Measurements from ENCODE around the gene UGT1A10.
"Not testable (repeated sequence)": the region's sequence is repeated elsewhere in the genome, so short reads cannot be mapped to it uniquely, and the experiment has no call there.

Gene UGT1A10

DNA sequence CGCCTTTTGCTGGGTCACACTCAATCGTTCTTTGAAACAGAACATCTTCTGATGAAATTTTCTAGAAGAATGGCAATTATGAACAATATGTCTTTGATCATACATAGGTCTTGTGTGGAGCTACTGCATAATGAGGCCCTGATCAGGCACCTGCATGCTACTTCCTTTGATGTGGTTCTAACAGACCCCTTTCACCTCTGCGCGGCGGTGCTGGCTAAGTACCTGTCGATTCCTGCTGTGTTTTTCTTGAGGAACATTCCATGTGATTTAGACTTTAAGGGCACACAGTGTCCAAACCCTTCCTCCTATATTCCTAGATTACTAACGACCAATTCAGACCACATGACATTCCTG lies 77.0 kb downstream of the UGT1A10 start:
- FAIRE-seq (no peak), DNase-seq (ENCODE audit: insufficient read length, low spot score) (no peak)
- TF ChIP-seq, protein P1, sequence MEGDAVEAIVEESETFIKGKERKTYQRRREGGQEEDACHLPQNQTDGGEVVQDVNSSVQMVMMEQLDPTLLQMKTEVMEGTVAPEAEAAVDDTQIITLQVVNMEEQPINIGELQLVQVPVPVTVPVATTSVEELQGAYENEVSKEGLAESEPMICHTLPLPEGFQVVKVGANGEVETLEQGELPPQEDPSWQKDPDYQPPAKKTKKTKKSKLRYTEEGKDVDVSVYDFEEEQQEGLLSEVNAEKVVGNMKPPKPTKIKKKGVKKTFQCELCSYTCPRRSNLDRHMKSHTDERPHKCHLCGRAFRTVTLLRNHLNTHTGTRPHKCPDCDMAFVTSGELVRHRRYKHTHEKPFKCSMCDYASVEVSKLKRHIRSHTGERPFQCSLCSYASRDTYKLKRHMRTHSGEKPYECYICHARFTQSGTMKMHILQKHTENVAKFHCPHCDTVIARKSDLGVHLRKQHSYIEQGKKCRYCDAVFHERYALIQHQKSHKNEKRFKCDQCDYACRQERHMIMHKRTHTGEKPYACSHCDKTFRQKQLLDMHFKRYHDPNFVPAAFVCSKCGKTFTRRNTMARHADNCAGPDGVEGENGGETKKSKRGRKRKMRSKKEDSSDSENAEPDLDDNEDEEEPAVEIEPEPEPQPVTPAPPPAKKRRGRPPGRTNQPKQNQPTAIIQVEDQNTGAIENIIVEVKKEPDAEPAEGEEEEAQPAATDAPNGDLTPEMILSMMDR (IDR thresholded peaks at IDR 0.05; ENCODE audit: insufficient read depth, missing control alignments) = no peak

DNA sequence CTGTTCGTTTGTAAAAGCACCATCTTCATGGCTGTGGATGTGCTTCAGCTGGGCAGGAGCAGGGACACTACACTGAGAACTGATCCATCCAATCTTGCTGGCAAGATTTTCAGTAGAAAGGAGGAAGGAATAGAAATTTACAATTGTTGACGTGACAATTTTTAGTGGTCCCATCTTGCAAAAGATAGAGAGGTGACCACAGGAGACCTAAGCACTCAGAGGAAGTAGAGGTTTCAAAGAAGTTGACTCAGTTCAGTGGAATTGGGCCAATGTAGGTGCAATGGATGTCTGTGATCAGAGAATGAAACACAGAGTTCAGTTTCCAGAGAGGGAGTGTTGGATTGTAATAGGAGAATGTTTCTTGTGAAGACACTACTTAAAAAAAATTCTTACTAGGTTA lies 77.9 kb downstream of the UGT1A10 start:
- FAIRE-seq (no peak), DNase-seq (ENCODE audit: insufficient read length, low spot score) (no peak)
- TF ChIP-seq, protein P1 (IDR thresholded peaks at IDR 0.05; ENCODE audit: insufficient read depth, missing control alignments) = no peak

DNA sequence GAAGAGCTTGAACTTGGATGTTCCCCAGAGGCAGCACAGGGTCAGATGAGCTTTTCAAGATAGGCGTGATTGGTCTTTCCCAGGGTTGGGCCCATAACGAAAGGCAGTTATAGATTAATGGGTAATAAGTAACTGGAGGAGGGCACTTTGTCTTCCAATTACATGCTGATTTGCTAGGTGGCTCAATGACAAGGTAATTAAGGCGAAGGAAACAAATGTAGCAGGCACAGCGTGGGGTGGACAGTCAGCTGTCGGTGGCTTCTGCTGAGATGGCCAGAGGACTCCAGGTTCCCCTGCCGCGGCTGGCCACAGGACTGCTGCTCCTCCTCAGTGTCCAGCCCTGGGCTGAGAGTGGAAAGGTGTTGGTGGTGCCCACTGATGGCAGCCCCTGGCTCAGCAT lies 82.3 kb downstream of the UGT1A10 start, which contains the start of gene UGT1A4:
UGT1A4 (plus strand) TSS at position 185 of the 400 bp plus-strand sequence; CDS start at position 270, 85 bp downstream.
- TF ChIP-seq, protein P1 (IDR thresholded peaks at IDR 0.05; ENCODE audit: insufficient read depth, missing control alignments) = no peak
- no peak for FAIRE-seq
- DNase-seq (ENCODE audit: insufficient read length, low spot score) = no peak

DNA sequence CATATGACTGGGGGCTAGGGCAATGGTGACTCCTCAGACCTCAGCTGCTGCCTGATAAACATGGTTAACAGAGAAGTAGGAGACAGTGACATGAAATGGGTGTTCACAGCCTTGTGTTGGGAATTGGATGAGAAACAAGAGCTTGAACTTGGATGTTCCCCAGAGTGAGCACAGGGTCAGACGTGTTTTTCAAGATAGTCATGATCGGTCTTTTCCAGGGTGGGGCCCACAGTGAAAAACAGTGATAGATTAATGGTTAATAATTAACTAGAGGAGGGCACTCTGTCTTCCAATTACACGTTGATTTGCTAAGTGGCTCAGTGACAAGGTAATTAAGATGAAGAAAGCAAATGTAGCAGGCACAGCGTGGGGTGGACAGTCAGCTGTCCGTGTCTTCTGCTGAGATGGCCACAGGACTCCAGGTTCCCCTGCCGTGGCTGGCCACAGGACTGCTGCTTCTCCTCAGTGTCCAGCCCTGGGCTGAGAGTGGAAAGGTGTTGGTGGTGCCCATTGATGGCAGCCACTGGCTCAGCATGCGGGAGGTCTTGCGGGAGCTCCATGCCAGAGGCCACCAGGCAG lies 92.6 kb downstream of the UGT1A10 start, which contains the start of gene UGT1A3:
UGT1A3 (plus strand) TSS at position 320 of the 579 bp plus-strand sequence; CDS start at position 405, 85 bp downstream.
- TF ChIP-seq, protein P1 (IDR thresholded peaks at IDR 0.05; ENCODE audit: insufficient read depth, missing control alignments) = no peak
- FAIRE-seq (no peak), DNase-seq (ENCODE audit: insufficient read length, low spot score) (no peak)

DNA sequence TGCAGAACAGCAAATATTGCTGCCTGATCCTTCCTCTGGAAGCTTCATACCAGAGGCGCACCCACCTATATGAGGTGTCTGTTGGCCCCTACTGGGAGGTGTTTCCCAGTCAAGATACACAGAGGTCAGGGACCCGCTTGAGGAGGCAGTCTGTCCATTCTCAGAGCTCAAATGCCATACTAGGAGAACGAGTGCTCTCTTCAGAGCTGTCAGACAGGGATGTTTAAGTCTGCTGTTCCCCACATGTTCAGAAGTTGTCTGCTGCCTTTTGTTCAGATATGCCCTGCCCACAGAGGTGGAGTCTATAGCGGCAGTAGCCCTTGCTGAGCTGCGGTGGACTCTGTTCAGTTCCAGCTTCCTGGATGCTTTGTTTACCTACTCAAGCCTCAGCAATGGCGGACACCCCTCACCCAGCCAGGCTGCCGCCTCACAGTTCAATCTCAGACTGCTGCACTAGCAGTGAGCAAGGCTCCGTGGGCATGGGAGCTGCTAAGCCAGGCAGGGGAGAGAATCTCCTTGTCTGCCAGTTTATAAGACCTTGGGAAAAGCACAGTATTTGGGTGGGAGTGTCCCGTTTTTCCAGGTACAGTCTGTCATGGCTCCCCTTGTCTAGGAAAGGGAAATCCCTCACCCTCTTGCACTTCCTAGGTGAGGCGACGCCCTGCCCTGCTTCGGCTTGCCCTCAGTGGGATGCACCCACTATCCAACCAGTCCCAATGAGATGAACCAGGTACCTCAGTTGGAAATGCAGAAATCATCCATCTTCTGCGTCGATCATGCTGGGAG lies 100.8 kb downstream of the UGT1A10 start:
- not testable (repeated sequence) for DNase-seq (ENCODE audit: insufficient read length, low spot score); FAIRE-seq

DNA sequence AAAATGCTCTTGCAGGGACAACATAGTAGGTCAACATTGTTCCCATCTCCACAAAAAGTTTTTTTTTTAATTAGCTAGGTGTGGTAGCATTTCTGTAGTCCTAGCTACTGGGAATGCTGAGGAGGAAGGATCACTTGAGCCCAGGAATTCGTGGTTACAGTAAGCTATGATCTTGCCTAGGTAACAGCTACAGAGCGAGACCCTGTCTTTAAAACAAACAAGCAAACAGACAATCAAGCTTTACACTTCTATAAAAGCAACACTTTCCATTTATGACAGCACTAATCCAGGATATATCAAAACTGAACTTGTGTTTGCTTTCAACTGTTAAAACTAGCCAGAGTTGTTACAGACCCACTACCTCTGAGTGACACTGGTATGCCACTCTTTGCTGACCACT lies 104.6 kb downstream of the UGT1A10 start:
- no peak for FAIRE-seq
- TF ChIP-seq, protein P1 (IDR thresholded peaks at IDR 0.05; ENCODE audit: insufficient read depth, missing control alignments) = no peak

DNA sequence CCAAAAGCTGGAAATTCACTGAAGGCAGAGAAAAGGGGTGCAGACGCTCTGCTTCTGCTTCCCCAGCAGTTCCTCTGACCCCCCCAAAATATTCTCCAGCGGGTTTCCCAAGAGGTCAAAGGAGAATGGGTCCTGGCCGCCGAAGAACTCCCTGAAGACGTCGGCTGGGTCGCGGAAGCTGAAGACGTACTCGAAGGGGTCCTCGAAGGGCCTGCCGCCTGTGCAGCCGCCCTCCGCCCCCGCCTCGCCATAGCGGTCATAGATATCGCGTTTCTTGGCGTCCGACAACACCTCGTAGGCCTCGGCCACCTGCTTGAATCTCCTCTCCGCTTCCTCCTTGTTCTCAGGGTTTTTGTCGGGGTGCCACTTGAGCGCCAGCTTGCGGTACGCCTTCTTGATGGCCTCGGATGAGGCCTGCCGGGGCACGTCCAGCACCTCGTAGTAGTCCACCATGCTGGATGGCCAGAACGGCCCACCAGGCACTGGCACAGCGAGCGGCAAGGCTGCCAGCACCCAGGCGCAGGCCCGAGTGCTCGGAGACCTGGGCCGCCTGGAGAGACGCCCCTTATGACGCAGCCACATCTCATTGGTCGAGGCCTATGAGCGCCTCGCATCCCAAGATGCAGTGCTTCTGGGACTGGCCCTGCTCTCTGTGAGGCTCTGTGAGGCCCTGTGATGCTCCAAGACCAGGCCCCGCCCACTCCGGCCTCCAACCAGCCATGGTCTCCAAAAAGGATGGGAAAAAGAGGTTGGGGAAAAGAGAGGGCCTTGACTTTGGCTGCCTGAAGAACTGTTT lies 107.4 kb downstream of the UGT1A10 start:
- TF ChIP-seq, protein P1 (IDR thresholded peaks at IDR 0.05; ENCODE audit: insufficient read depth, missing control alignments) = no peak
- FAIRE-seq (no peak), DNase-seq (ENCODE audit: insufficient read length, low spot score) (no peak)

More for the DNA sequence above, 104.6 kb downstream of the UGT1A10 start:
- no peak for DNase-seq (ENCODE audit: insufficient read length, low spot score)
